Ishikawa (cell line): ENCODE measurements around the gene SEMA5A.

Experiments
- CEBPB ChIP-seq: IDR thresholded peaks from 2 replicates; pipeline ENCODE4 v1.6.1; 2012
- CREB1 ChIP-seq: IDR thresholded peaks from 2 replicates; pipeline ENCODE4 v1.6.1; 2012; ENCODE audit warnings: low read depth
- EGR1 ChIP-seq: IDR thresholded peaks from 2 replicates; pipeline ENCODE4 v1.6.1; 2012
- EP300 ChIP-seq: IDR thresholded peaks from 2 replicates; pipeline ENCODE4 v1.6.1; 2012; ENCODE audit warnings: borderline replicate concordance
- FOXM1 ChIP-seq: IDR thresholded peaks from 2 replicates; pipeline ENCODE4 v1.6.1; 2012; ENCODE audit warnings: low read depth, borderline replicate concordance
- MAX ChIP-seq: IDR thresholded peaks from 2 replicates; pipeline ENCODE4 v1.6.1; 2012
- NFIC ChIP-seq: IDR thresholded peaks from 2 replicates; pipeline ENCODE4 v1.6.1; 2012
- RAD21 ChIP-seq: IDR thresholded peaks from 2 replicates; pipeline ENCODE4 v1.6.1; 2012; ENCODE audit warnings: low read depth
- TAF1 ChIP-seq: IDR thresholded peaks from 2 replicates; pipeline ENCODE4 v1.6.1; 2012; ENCODE audit warnings: low read depth, mild to moderate bottlenecking
- TCF12 ChIP-seq: IDR thresholded peaks from 2 replicates; pipeline ENCODE4 v1.6.1; 2012; ENCODE audit warnings: low read depth
- TEAD4 ChIP-seq: IDR thresholded peaks from 2 replicates; pipeline ENCODE4 v1.6.1; 2012
- YY1 ChIP-seq: IDR thresholded peaks from 2 replicates; pipeline ENCODE4 v1.6.1; 2012; ENCODE audit warnings: low read depth
- ZBTB7A ChIP-seq: IDR thresholded peaks from 2 replicates; pipeline ENCODE4 v1.6.1; 2012; ENCODE audit warnings: low read depth
- TF ChIP-seq, protein P1 (sequence below): IDR thresholded peaks from 2 replicates; pipeline ENCODE4 v1.6.1; 2012; ENCODE audit warnings: low read depth, mild to moderate bottlenecking
- TF ChIP-seq, protein P2 (sequence below): IDR thresholded peaks from 2 replicates; pipeline ENCODE4 v1.6.1; 2012

The SEMA5A gene

GRCh38 chr5:9430306-9430705 is 115.6 kb downstream of the SEMA5A start:
- TF ChIP-seq MAX (no peak), ZBTB7A (no peak), EP300 (no peak), FOXM1 (no peak), CEBPB (no peak), YY1 (no peak), RAD21 (no peak), TAF1 (no peak), TEAD4 (no peak), NFIC (no peak), EGR1 (no peak), CREB1 (no peak), TCF12 (no peak)
- TF ChIP-seq, protein P1, sequence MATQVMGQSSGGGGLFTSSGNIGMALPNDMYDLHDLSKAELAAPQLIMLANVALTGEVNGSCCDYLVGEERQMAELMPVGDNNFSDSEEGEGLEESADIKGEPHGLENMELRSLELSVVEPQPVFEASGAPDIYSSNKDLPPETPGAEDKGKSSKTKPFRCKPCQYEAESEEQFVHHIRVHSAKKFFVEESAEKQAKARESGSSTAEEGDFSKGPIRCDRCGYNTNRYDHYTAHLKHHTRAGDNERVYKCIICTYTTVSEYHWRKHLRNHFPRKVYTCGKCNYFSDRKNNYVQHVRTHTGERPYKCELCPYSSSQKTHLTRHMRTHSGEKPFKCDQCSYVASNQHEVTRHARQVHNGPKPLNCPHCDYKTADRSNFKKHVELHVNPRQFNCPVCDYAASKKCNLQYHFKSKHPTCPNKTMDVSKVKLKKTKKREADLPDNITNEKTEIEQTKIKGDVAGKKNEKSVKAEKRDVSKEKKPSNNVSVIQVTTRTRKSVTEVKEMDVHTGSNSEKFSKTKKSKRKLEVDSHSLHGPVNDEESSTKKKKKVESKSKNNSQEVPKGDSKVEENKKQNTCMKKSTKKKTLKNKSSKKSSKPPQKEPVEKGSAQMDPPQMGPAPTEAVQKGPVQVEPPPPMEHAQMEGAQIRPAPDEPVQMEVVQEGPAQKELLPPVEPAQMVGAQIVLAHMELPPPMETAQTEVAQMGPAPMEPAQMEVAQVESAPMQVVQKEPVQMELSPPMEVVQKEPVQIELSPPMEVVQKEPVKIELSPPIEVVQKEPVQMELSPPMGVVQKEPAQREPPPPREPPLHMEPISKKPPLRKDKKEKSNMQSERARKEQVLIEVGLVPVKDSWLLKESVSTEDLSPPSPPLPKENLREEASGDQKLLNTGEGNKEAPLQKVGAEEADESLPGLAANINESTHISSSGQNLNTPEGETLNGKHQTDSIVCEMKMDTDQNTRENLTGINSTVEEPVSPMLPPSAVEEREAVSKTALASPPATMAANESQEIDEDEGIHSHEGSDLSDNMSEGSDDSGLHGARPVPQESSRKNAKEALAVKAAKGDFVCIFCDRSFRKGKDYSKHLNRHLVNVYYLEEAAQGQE: no peak
- TF ChIP-seq, protein P2, sequence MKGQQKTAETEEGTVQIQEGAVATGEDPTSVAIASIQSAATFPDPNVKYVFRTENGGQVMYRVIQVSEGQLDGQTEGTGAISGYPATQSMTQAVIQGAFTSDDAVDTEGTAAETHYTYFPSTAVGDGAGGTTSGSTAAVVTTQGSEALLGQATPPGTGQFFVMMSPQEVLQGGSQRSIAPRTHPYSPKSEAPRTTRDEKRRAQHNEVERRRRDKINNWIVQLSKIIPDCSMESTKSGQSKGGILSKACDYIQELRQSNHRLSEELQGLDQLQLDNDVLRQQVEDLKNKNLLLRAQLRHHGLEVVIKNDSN: no peak

- TF ChIP-seq CEBPB (no peak), RAD21 (no peak), EP300 (no peak), TCF12 (no peak), NFIC (no peak), EGR1 (no peak), ZBTB7A (no peak), TEAD4 (no peak)
- TF ChIP-seq, protein P1: no peak
- TF ChIP-seq, protein P2: no peak
Observed at GRCh38 chr5:9429691-9430215, 116.1 kb downstream of the SEMA5A start.

- TF ChIP-seq EGR1: no peak
- TF ChIP-seq, protein P2: no peak
Observed at GRCh38 chr5:9428272-9428671, 117.6 kb downstream of the SEMA5A start.

DNA sequence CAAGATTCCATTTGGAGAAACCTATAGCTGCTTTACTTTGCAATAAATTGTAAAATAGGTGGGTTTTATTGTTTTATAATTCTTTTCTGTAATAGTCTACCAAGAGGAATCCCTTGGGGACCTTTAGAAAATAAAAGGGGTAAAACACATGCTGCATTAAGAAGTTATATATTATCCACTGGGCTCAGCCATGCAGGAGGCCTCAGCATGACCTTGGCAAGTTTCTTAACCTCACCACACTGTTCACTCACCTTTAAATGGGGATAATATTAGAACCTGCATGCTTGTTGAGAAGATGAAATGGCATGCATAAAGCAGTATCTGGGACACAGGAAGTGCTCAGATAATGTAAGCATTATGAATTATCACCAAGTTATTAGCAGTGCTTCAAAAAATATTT is 120.2 kb downstream of the SEMA5A start:
- TF ChIP-seq TEAD4: no peak
- TF ChIP-seq ZBTB7A: no peak
- TF ChIP-seq, protein P1: no peak
- TF ChIP-seq FOXM1: no peak

- TF ChIP-seq TCF12 (no peak), TAF1 (no peak)
- TF ChIP-seq, protein P2: no peak
Observed at GRCh38 chr5:9423571-9423970, 122.3 kb downstream of the SEMA5A start.
